Trophoblast cell (in vitro differentiated cells and primary cell): ENCODE data around the gene NTM.

ENCODE experiments used
- DNase-seq, 2 donors: peaks; one replicate each; pipeline ENCODE4 v3.0.0-alpha.2; 2016
- H2AFZ ChIP-seq: 2 replicates; pipeline ENCODE4 v1.6.1; 2013; ENCODE audit warnings: low read length, moderate library complexity, mild to moderate bottlenecking; ENCODE audit not compliant: insufficient read depth, poor library complexity
- H2AK5ac ChIP-seq: 2 replicates; pipeline ENCODE4 v1.6.1; 2013; ENCODE audit warnings: mild to moderate bottlenecking, low read length
- H2BK120ac ChIP-seq: 2 replicates; pipeline ENCODE4 v1.6.1; 2013; ENCODE audit warnings: low read length, mild to moderate bottlenecking, moderate library complexity; ENCODE audit not compliant: insufficient read depth, poor library complexity
- H2BK12ac ChIP-seq: 2 replicates; pipeline ENCODE4 v1.6.1; 2013; ENCODE audit warnings: mild to moderate bottlenecking, low read length, moderate library complexity
- H2BK5ac ChIP-seq: 2 replicates; pipeline ENCODE4 v1.6.1; 2013; ENCODE audit warnings: low read length, low read depth, moderate library complexity, mild to moderate bottlenecking; ENCODE audit not compliant: poor library complexity
- H3K14ac ChIP-seq: 2 replicates; pipeline ENCODE4 v1.6.1; 2013; ENCODE audit warnings: mild to moderate bottlenecking, low read length
- H3K18ac ChIP-seq: 2 replicates; pipeline ENCODE4 v1.6.1; 2013; ENCODE audit warnings: mild to moderate bottlenecking, low read length
- H3K23ac ChIP-seq: 2 replicates; pipeline ENCODE4 v1.6.1; 2013; ENCODE audit warnings: low read length
- H3K27ac ChIP-seq: 2 replicates; pipeline ENCODE4 v1.5.1; 2013; ENCODE audit warnings: low read depth, mild to moderate bottlenecking, inconsistent platforms, low read length, moderate library complexity
- H3K27me3 ChIP-seq: 2 replicates; pipeline ENCODE4 v1.6.1; 2013; ENCODE audit warnings: inconsistent platforms, mild to moderate bottlenecking, low read length, moderate library complexity; ENCODE audit not compliant: insufficient read depth
- H3K36me3 ChIP-seq, 2 experiments: 1 replicate in 1 of 2; 2 replicates in 1 of 2; pipeline ENCODE4 v1.6.1; 2013; ENCODE audit warnings: low read length in 2 of 2, mild to moderate bottlenecking in 2 of 2, moderate library complexity in 1 of 2; ENCODE audit not compliant: insufficient read depth in 2 of 2, control insufficient read depth in 1 of 2
- H3K4ac ChIP-seq: 2 replicates; pipeline ENCODE4 v1.6.1; 2013; ENCODE audit warnings: low read depth, mild to moderate bottlenecking, low read length, moderate library complexity
- H3K4me1 ChIP-seq, 2 experiments: 1 replicate in 1 of 2; 2 replicates in 1 of 2; pipeline ENCODE4 v1.6.1; 2013; ENCODE audit warnings: low read length in 2 of 2, mild to moderate bottlenecking in 2 of 2, moderate library complexity in 1 of 2; ENCODE audit not compliant: insufficient read depth in 2 of 2, control insufficient read depth in 1 of 2
- H3K4me2 ChIP-seq: 2 replicates; pipeline ENCODE4 v1.6.1; 2013; ENCODE audit warnings: inconsistent platforms, mild to moderate bottlenecking, low read length, moderate library complexity
- H3K4me3 ChIP-seq: 2 replicates; pipeline ENCODE4 v1.5.1; 2013; ENCODE audit warnings: mild to moderate bottlenecking, low read depth, low read length, inconsistent platforms
- H3K79me1 ChIP-seq: one replicate; pipeline ENCODE4 v1.6.1; 2013; ENCODE audit warnings: low read length
- H3K79me2 ChIP-seq: 2 replicates; pipeline ENCODE4 v1.6.1; 2013; ENCODE audit warnings: low read length, mild to moderate bottlenecking; ENCODE audit not compliant: control insufficient read depth, insufficient read depth, poor library complexity
- H3K9ac ChIP-seq: 2 replicates; pipeline ENCODE4 v1.6.1; 2013; ENCODE audit warnings: mild to moderate bottlenecking, low read length
- H3K9me3 ChIP-seq: 2 replicates; pipeline ENCODE4 v1.6.1; 2013; ENCODE audit warnings: low read depth, mild to moderate bottlenecking, control low read depth, inconsistent platforms, low read length; ENCODE audit not compliant: insufficient read depth
- H4K12ac ChIP-seq: 2 replicates; pipeline ENCODE4 v1.6.1; 2013; ENCODE audit warnings: low read depth, mild to moderate bottlenecking, low read length, moderate library complexity
- H4K8ac ChIP-seq: 2 replicates; pipeline ENCODE4 v1.6.1; 2013; ENCODE audit warnings: low read depth, mild to moderate bottlenecking, low read length, moderate library complexity
- H4K91ac ChIP-seq: one replicate; pipeline ENCODE4 v1.6.1; 2013; ENCODE audit warnings: low read depth, mild to moderate bottlenecking, low read length, moderate library complexity
- WGBS: extraction: QIAGEN DNeasy Blood & Tissue Kit; methylation state at CpG from one replicate; pipeline ENCODE4 v1.1.7; 2013; ENCODE audit warnings: missing lambda C conversion rate; ENCODE audit not compliant: insufficient read length, insufficient coverage; ENCODE audit errors: extremely low coverage; 5-methylcytosine and 5-hydroxymethylcytosine counted together

NTM gene

GRCh38 chr11:131893988-131894387, 523.6 kb downstream of the NTM start:
- no CpG with 5 or more reads among the region's 5 CpGs for WGBS
- Histone ChIP-seq H3K18ac (no peak overlapping the region), H3K23ac (no peak overlapping the region), H3K27me3 (no peaks in the 10 kb centered on the region), H2BK120ac (no peak overlapping the region), H3K36me3 (no peaks in the 10 kb centered on the region), H3K4ac (no peak overlapping the region), H4K8ac (no peak overlapping the region), H3K79me1 (no peaks in the 10 kb centered on the region), H2AK5ac (no peak overlapping the region), H2AFZ (no peak overlapping the region), H3K27ac (no peak overlapping the region), H3K14ac (no peak overlapping the region), H4K91ac (no peak overlapping the region), H3K9ac (no peak overlapping the region), H4K12ac (no peak overlapping the region), H3K9me3 (no peaks in the 10 kb centered on the region), H2BK12ac (no peak overlapping the region), H2BK5ac (no peak overlapping the region), H3K79me2 (no peaks in the 10 kb centered on the region), H3K4me2 (no peak overlapping the region), H3K4me1 (peaks cover 2% of the 10 kb centered on the region in 2 experiments), H3K4me3 (no peak overlapping the region)
- no peak for DNase-seq

GRCh38 chr11:131894615-131895544, 524.5 kb downstream of the NTM start:
- Histone ChIP-seq H4K8ac (no peak overlapping the region), H3K4ac (no peak overlapping the region), H3K23ac (no peak overlapping the region), H3K14ac (no peak overlapping the region), H3K9ac (no peak overlapping the region), H2BK5ac (no peak overlapping the region), H2BK12ac (no peak overlapping the region), H3K18ac (no peak overlapping the region), H2AFZ (no peak overlapping the region), H2AK5ac (no peak overlapping the region), H3K4me2 (no peak overlapping the region), H3K36me3 (no peaks in the 10 kb centered on the region), H3K4me1 (no peaks in the 10 kb centered on the region), H3K4me3 (no peak overlapping the region), H3K27me3 (no peaks in the 10 kb centered on the region), H3K9me3 (no peaks in the 10 kb centered on the region), H4K12ac (no peak overlapping the region), H3K79me2 (no peaks in the 10 kb centered on the region), H2BK120ac (no peak overlapping the region), H4K91ac (no peak overlapping the region), H3K79me1 (no peaks in the 10 kb centered on the region), H3K27ac (no peak overlapping the region)
- no CpG with 5 or more reads among the region's 10 CpGs for WGBS
- no peak for DNase-seq

- Histone ChIP-seq H3K27ac (no peak overlapping the region), H2BK120ac (no peak overlapping the region), H3K36me3 (no peaks in the 10 kb centered on the region), H2BK5ac (no peak overlapping the region), H3K14ac (no peak overlapping the region), H3K9me3 (no peaks in the 10 kb centered on the region), H3K4me3 (no peak overlapping the region), H3K79me1 (no peaks in the 10 kb centered on the region), H2AFZ (no peak overlapping the region), H3K4ac (no peak overlapping the region), H3K18ac (no peak overlapping the region), H3K4me2 (no peak overlapping the region), H4K91ac (no peak overlapping the region), H3K27me3 (no peaks in the 10 kb centered on the region), H3K4me1 (no peaks in the 10 kb centered on the region), H3K9ac (no peak overlapping the region), H4K12ac (no peak overlapping the region), H2BK12ac (no peak overlapping the region), H3K79me2 (no peaks in the 10 kb centered on the region), H4K8ac (no peak overlapping the region), H3K23ac (no peak overlapping the region), H2AK5ac (no peak overlapping the region)
- WGBS, result no CpG with 5 or more reads among the region's 2 CpGs
- DNase-seq, result no peak
Measured at GRCh38 chr11:131895865-131896264, 525.5 kb downstream of the NTM start.

- H3K14ac ChIP-seq, result no peak overlapping the region
- no peak overlapping the region for H2BK12ac ChIP-seq
- no peak overlapping the region for H2AK5ac ChIP-seq
- H3K23ac ChIP-seq, result no peak overlapping the region
- no peak overlapping the region for H4K12ac ChIP-seq
- no peak overlapping the region for H3K4ac ChIP-seq
- no peaks in the 10 kb centered on the region for H3K4me1 ChIP-seq
- H3K18ac ChIP-seq, result no peak overlapping the region
- no peak overlapping the region for H4K91ac ChIP-seq
- H2AFZ ChIP-seq, result no peak overlapping the region
- no peak overlapping the region for H3K27ac ChIP-seq
- no peaks in the 10 kb centered on the region for H3K36me3 ChIP-seq
- no peak overlapping the region for H4K8ac ChIP-seq
- H3K9ac ChIP-seq, result no peak overlapping the region
- no peak overlapping the region for H3K4me2 ChIP-seq
- H2BK5ac ChIP-seq, result no peak overlapping the region
- no peaks in the 10 kb centered on the region for H3K79me1 ChIP-seq
- no peak for DNase-seq
- H2BK120ac ChIP-seq, result no peak overlapping the region
- no CpG with 5 or more reads among the region's 8 CpGs for WGBS
- no peak overlapping the region for H3K4me3 ChIP-seq
- no peaks in the 10 kb centered on the region for H3K27me3 ChIP-seq
- no peaks in the 10 kb centered on the region for H3K79me2 ChIP-seq
- H3K9me3 ChIP-seq, result no peaks in the 10 kb centered on the region
Measured at GRCh38 chr11:131896978-131897615, 526.7 kb downstream of the NTM start.
